ENCODE data around the gene ATP11C.

- TF ChIP-seq EZH2 (IDR thresholded peaks at IDR 0.05) (no peak), POLR2AphosphoS5 (IDR thresholded peaks at IDR 0.05; ENCODE audit: borderline replicate concordance, low read depth, low read length) (no peak)
Observed at GRCh38 chrX:139834879-139835278, 98.0 kb downstream of the ATP11C start.

All from SK-N-MC (cell line).